Lower leg skin (tissue), 4 donors: ENCODE measurements around the gene SNX6. TPM values are rescaled to one million over a fixed set of nuclear protein-coding genes. Genes with fewer than 3 reads are reported as not detected.
A peak's percentile ranks its signal among the peaks of the same experiment; 100 is the strongest.

ENCODE experiments used
- DNase-seq, 2 donors: peaks; one replicate each; pipeline ENCODE4 v3.0.0-alpha.2; 2019; ENCODE audit warnings: low spot score in 2 of 2
- H3K4me3 ChIP-seq: fragments of 200-600 bp; sonication (generic); 2 replicates; pipeline ENCODE4 v1.5.1; 2017; ENCODE audit warnings: mild to moderate bottlenecking, low read depth; ENCODE audit not compliant: poor library complexity, severe bottlenecking
- CTCF ChIP-seq, 3 donors: fragments of 450-650 bp; IDR thresholded peaks; one replicate each; pipeline ENCODE4 v1.5.1; 2016; ENCODE audit warnings: antibody characterized with exemption in 3 of 3, mild to moderate bottlenecking in 3 of 3, moderate library complexity in 2 of 3
- POLR2A ChIP-seq, 2 donors: fragments of 450-650 bp; IDR thresholded peaks; one replicate each; pipeline ENCODE4 v1.6.1; 2016 to 2017; ENCODE audit warnings: antibody characterized with exemption in 2 of 2, mild to moderate bottlenecking in 1 of 2, moderate library complexity in 1 of 2
- WGBS, 2 donors: methylation state at CpG; one replicate each; pipeline ENCODE4 v1.1.5; 2018; 5-methylcytosine and 5-hydroxymethylcytosine counted together
- intact Hi-C: fragments of 100-400 bp; cut with DNase I; formaldehyde crosslinking; loops from one replicate; pipeline ENCODE4 v1.15.0; 2023; ENCODE audit warnings: low total_unique reads
- total RNA-seq, 4 donors: library from RNA; depleted of rRNA; stranded (reverse); fragments of >200 nt; gene quantifications; one replicate each; pipeline ENCODE4 v1.1.0, GENCODE V29; 2016

The SNX6 gene
- total RNA-seq, 4 donors from 2014 or later = 66.9 to 74.6 (median 73.5) TPM

GRCh38 chr14:34604995-34605394, 25.0 kb downstream of the SNX6 start:
- no peak overlapping the region for H3K4me3 ChIP-seq
- no peak for TF ChIP-seq POLR2A (IDR thresholded peaks at IDR 0.05)
- TF ChIP-seq CTCF (IDR thresholded peaks at IDR 0.05) = no peak
- DNase-seq = no peak
- intact Hi-C loops = no loop called here
- 83 to 93% methylated on average over 1 of the region's 1 CpG for WGBS, 2 donors

GRCh38 chr14:34596891-34597290, 33.1 kb downstream of the SNX6 start:
- DNase-seq = peak in 1 of 2 donors; percentile 18
- intact Hi-C loops = no loop called here
- no peak overlapping the region for H3K4me3 ChIP-seq
- TF ChIP-seq CTCF (IDR thresholded peaks at IDR 0.05) = no peak
- no peak for TF ChIP-seq POLR2A (IDR thresholded peaks at IDR 0.05)
- 80 to 84% methylated on average over 3 of the region's 3 CpGs for WGBS, 2 donors

- TF ChIP-seq CTCF (IDR thresholded peaks at IDR 0.05) (no peak), POLR2A (IDR thresholded peaks at IDR 0.05) (no peak)
- 95 to 97% methylated on average over 11 of the region's 11 CpGs for WGBS, 2 donors
- peak in 1 of 2 donors; percentile 73 for DNase-seq
- no peak overlapping the region for H3K4me3 ChIP-seq
- intact Hi-C loops = no loop called here
These were observed 36.1 kb downstream of the SNX6 start for GRCh38 chr14:34593740-34594375.

GRCh38 chr14:34592623-34593022, 37.3 kb downstream of the SNX6 start:
- H3K4me3 ChIP-seq = no peak overlapping the region
- DNase-seq = peak in 1 of 2 donors; percentile 26
- intact Hi-C loops = no loop called here
- TF ChIP-seq CTCF (IDR thresholded peaks at IDR 0.05) (no peak), POLR2A (IDR thresholded peaks at IDR 0.05) (no peak)
- WGBS, 2 donors = 92 to 96% methylated on average over 5 of the region's 5 CpGs

- DNase-seq = no peak
- H3K4me3 ChIP-seq = no peak overlapping the region
- intact Hi-C loops = no loop called here
- TF ChIP-seq CTCF (IDR thresholded peaks at IDR 0.05) (no peak), POLR2A (IDR thresholded peaks at IDR 0.05) (no peak)
- WGBS, 2 donors = 92% methylated on average over 6 of the region's 6 CpGs
These were observed 46.4 kb downstream of the SNX6 start for GRCh38 chr14:34583525-34583924.
